ENCODE measurements around the gene GHRH.

DNA sequence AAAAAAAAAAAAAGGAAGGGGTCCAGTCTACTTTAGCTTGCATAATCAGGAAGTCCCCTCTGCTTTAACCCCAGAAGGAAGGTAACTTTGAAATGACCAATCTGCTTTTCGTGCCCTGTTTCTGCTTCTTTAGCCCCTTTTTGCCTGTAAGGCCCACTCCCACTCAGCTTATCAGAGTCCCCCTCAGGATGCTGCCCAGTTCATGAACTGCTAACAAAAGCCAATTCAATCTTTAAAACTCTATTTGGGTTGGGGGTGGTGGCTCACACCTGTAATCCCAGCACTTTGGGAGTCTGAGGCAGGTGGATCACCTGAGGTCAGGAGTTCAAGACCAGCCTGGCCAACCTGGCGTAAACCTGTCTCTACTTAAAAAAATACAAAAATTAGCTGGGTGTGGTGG is 12.3 kb downstream of the GHRH start:
- TF ChIP-seq POLR2A (IDR thresholded peaks at IDR 0.05; ENCODE audit: low read depth, low read length) (no peak), CTCF (conservative IDR thresholded peaks at IDR 0.05; ENCODE audit: low read depth, low read length) (no peak), FOS (IDR thresholded peaks at IDR 0.05; ENCODE audit: low read depth, low read length) (no peak), CEBPB (IDR thresholded peaks at IDR 0.05; ENCODE audit: low read depth, low read length) (no peak), MXI1 (IDR thresholded peaks at IDR 0.05; ENCODE audit: borderline replicate concordance, low read depth, low read length) (no peak), RCOR1 (IDR thresholded peaks at IDR 0.05; ENCODE audit: insufficient replicate concordance, low read length) (no peak)
- TF ChIP-seq, protein P1, sequence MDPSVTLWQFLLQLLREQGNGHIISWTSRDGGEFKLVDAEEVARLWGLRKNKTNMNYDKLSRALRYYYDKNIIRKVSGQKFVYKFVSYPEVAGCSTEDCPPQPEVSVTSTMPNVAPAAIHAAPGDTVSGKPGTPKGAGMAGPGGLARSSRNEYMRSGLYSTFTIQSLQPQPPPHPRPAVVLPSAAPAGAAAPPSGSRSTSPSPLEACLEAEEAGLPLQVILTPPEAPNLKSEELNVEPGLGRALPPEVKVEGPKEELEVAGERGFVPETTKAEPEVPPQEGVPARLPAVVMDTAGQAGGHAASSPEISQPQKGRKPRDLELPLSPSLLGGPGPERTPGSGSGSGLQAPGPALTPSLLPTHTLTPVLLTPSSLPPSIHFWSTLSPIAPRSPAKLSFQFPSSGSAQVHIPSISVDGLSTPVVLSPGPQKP (IDR thresholded peaks at IDR 0.05; ENCODE audit: borderline replicate concordance, low read depth, low read length) = no peak

Measured in IMR-90 (cell line).